ENCODE data around the gene MMP17. TPM values are rescaled to one million over a fixed set of nuclear protein-coding genes. Genes with fewer than 3 reads are reported as not detected.

Gene MMP17
- total RNA-seq, 1 donor from 2014 or later = 16.8 TPM

GRCh38 chr12:131829356-131829747 lies 1.2 kb downstream of the MMP17 start:
- H3K4me1 ChIP-seq = peaks cover 19 to 23% of the 10 kb centered on the region in 2 donors
- TF ChIP-seq CTCF (IDR thresholded peaks at IDR 0.05) = no peak
- no peaks in the 10 kb centered on the region for H3K36me3 ChIP-seq
- intact Hi-C loops (cut with DNase I) = no loop called here
- DNase-seq (ENCODE audit: low spot score in 2 of 2) = no peak
- peak overlapping the region; percentile 50 to 65 for H3K4me3 ChIP-seq
- H3K9me3 ChIP-seq = no peaks in the 10 kb centered on the region
- H3K27me3 ChIP-seq = peaks cover 33% of the 10 kb centered on the region
- no peak overlapping the region for H3K27ac ChIP-seq

GRCh38 chr12:131829791-131830334 lies 1.7 kb downstream of the MMP17 start:
- H3K4me1 ChIP-seq = peaks cover 19 to 23% of the 10 kb centered on the region in 2 donors
- TF ChIP-seq CTCF (IDR thresholded peaks at IDR 0.05) = no peak
- no peak for DNase-seq (ENCODE audit: low spot score in 2 of 2)
- H3K4me3 ChIP-seq = peak overlapping the region; percentile 48 to 65
- H3K36me3 ChIP-seq = no peaks in the 10 kb centered on the region
- H3K27ac ChIP-seq = no peak overlapping the region
- intact Hi-C loops (cut with DNase I) = no loop called here
- H3K27me3 ChIP-seq = peaks cover 33% of the 10 kb centered on the region
- no peaks in the 10 kb centered on the region for H3K9me3 ChIP-seq

- no peaks in the 10 kb centered on the region for H3K9me3 ChIP-seq
- intact Hi-C loops (cut with DNase I) = no loop called here
- DNase-seq (ENCODE audit: low spot score in 2 of 2) = peak in 1 of 2 donors; percentile 79
- H3K36me3 ChIP-seq = no peaks in the 10 kb centered on the region
- peaks cover 19 to 23% of the 10 kb centered on the region in 2 donors for H3K4me1 ChIP-seq
- peak; percentile 27 to 58 (median 56) for TF ChIP-seq CTCF (IDR thresholded peaks at IDR 0.05)
- no peak overlapping the region for H3K27ac ChIP-seq
- peaks cover 33% of the 10 kb centered on the region for H3K27me3 ChIP-seq
- H3K4me3 ChIP-seq = peak overlapping the region; percentile 48 to 65
Measured at GRCh38 chr12:131830335-131830913, 2.2 kb downstream of the MMP17 start.

- Histone ChIP-seq H3K36me3 (no peaks in the 10 kb centered on the region), H3K9me3 (no peaks in the 10 kb centered on the region), H3K27me3 (peaks cover 33% of the 10 kb centered on the region), H3K27ac (no peak overlapping the region), H3K4me1 (peaks cover 19 to 23% of the 10 kb centered on the region in 2 donors), H3K4me3 (peak overlapping the region; percentile 48 to 65)
- TF ChIP-seq CTCF (IDR thresholded peaks at IDR 0.05) = no peak
- DNase-seq (ENCODE audit: low spot score in 2 of 2) = no peak
- intact Hi-C loops (cut with DNase I) = no loop called here
Measured at GRCh38 chr12:131830914-131831571, 2.9 kb downstream of the MMP17 start.

GRCh38 chr12:131831635-131832041 lies 3.4 kb downstream of the MMP17 start:
- TF ChIP-seq CTCF (IDR thresholded peaks at IDR 0.05) = no peak
- peak overlapping the region; percentile 48 to 65 for H3K4me3 ChIP-seq
- no peak overlapping the region for H3K27ac ChIP-seq
- H3K9me3 ChIP-seq = no peaks in the 10 kb centered on the region
- peaks cover 19 to 23% of the 10 kb centered on the region in 2 donors for H3K4me1 ChIP-seq
- DNase-seq (ENCODE audit: low spot score in 2 of 2) = no peak
- H3K36me3 ChIP-seq = no peaks in the 10 kb centered on the region
- intact Hi-C loops (cut with DNase I) = no loop called here
- peaks cover 33% of the 10 kb centered on the region for H3K27me3 ChIP-seq
